Transverse colon (tissue), 4 donors: ENCODE data around the gene DNAJC8. TPM values are rescaled to one million over a fixed set of nuclear protein-coding genes. Genes with fewer than 3 reads are reported as not detected.
A peak's percentile ranks its signal among the peaks of the same experiment; 100 is the strongest.

Source experiments
- DNase-seq: peaks from one replicate; pipeline ENCODE4 v3.0.0-alpha.2; 2019
- H3K27ac ChIP-seq, 4 donors: fragments of 200-600 bp; sonication (generic); 2 replicates each; pipeline ENCODE4 v1.5.1; 2016 to 2018; ENCODE audit warnings: inconsistent platforms in 4 of 4
- H3K27me3 ChIP-seq: fragments of 200-600 bp; sonication (generic); 2 replicates; pipeline ENCODE4 v1.5.1; 2017; ENCODE audit warnings: inconsistent platforms
- H3K36me3 ChIP-seq, 4 donors: fragments of 200-600 bp; sonication (generic); 2 replicates each; pipeline ENCODE4 v1.5.1; 2017 to 2019; ENCODE audit warnings: inconsistent platforms in 4 of 4
- H3K4me1 ChIP-seq, 4 donors: fragments of 200-600 bp; sonication (generic); 2 replicates each; pipeline ENCODE4 v1.5.1; 2017 to 2020; ENCODE audit warnings: inconsistent platforms in 4 of 4
- H3K4me3 ChIP-seq, 4 donors: fragments of 200-600 bp; sonication (generic); 1 replicate in 1 of 4; 2 replicates in 3 of 4; pipeline versions ENCODE4 v1.5.1 to v1.6.1; 2017 to 2019; ENCODE audit warnings: inconsistent platforms in 4 of 4
- H3K9me3 ChIP-seq, 2 donors: fragments of 200-600 bp; sonication (generic); 2 replicates each; pipeline ENCODE4 v1.5.1; 2017 to 2019; ENCODE audit warnings: inconsistent platforms in 2 of 2
- EP300 ChIP-seq: sonication (generic); formaldehyde crosslinking; IDR thresholded peaks from one replicate; pipeline ENCODE4 v1.6.1; 2017; ENCODE audit warnings: antibody characterized with exemption, low read depth
- POLR2A ChIP-seq: fragments of 450-650 bp; IDR thresholded peaks from one replicate; pipeline ENCODE4 v1.6.1; 2016; ENCODE audit warnings: antibody characterized with exemption, mild to moderate bottlenecking, moderate library complexity
- POLR2AphosphoS5 ChIP-seq, 3 donors: sonication (generic); formaldehyde crosslinking; IDR thresholded peaks; one replicate each; pipeline ENCODE4 v1.6.1; 2016; ENCODE audit warnings: antibody characterized with exemption in 3 of 3
- WGBS, 2 donors: methylation state at CpG; one replicate each; pipeline ENCODE4 v1.1.5; 2018; ENCODE audit warnings: low coverage in 1 of 2; 5-methylcytosine and 5-hydroxymethylcytosine counted together
- in situ Hi-C, 4 donors: fragments of 200-750 bp; cut with MboI; loops; one replicate each; pipeline versions ENCODE4 v1.15.0 to v1.15.1; 2017; ENCODE audit warnings: low sequenced_read_pairs in 3 of 4, low pct_ligation_motif_present in 1 of 4, low pct_unique_long_range_greater_than_20kb in 1 of 4
- intact Hi-C: fragments of 100-400 bp; cut with DNase I; formaldehyde crosslinking; loops from one replicate; pipeline ENCODE4 v1.15.1; 2023; ENCODE audit warnings: low total_unique reads
- total RNA-seq, 4 donors: library from RNA; depleted of rRNA; stranded (reverse); fragments of >200 nt; gene quantifications; one replicate each; pipeline ENCODE4 v1.1.0, GENCODE V29; 2016
- TF ChIP-seq, protein P1 (sequence below), 5 experiments: fragments of 200-600 bp in 3 of 5; fragments of 450-650 bp in 2 of 5; sonication (generic) in 3 of 5; IDR thresholded peaks; 1 replicate in 2 of 5; 2 replicates in 3 of 5; pipeline ENCODE4 v1.5.1; 2016 to 2017; ENCODE audit warnings: antibody characterized with exemption in 5 of 5, inconsistent platforms in 3 of 5, mild to moderate bottlenecking in 2 of 5, moderate library complexity in 1 of 5

The DNAJC8 gene
- total RNA-seq, 4 donors from 2014 or later, result 33.3 to 68.7 (median 46.8) TPM

DNA sequence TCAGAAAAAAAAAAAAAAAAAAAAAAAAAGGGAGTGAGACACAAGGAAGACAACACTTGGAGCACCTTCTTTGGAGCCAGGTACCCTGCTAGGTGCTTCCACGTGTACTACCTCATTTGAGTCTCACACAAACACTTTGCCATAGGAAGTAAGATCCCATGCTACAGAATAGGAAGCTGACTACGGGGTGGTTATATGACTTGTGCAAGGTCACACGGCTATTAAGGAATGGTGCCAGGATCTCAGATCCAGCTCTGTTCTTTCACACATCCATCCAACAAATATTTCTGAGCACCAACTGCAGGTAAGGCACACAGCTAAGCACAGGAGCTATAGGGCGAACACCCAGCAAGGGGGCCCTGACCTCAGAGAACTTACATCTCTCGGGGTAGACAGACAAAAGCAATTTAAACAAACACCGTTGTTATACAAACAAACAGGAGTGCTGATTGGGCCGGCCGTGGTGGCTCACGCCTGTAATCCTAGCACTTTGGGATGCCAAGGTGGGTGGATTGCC lies 78.7 kb downstream of the DNAJC8 start:
- peak overlapping the region in 1 of 4 donors; percentile 2 for H3K27ac ChIP-seq
- no peaks in the 10 kb centered on the region for H3K4me1 ChIP-seq
- no peaks in the 10 kb centered on the region for H3K27me3 ChIP-seq
- H3K36me3 ChIP-seq, result no peaks in the 10 kb centered on the region
- intact Hi-C loops (no loop called here), in situ Hi-C loops (no loop called here)
- WGBS, 2 donors, result 65% methylated on average over 9 of the region's 9 CpGs; no CpG with 5 or more reads in 1 of the 2 donors
- no peak for DNase-seq
- H3K9me3 ChIP-seq, result no peaks in the 10 kb centered on the region
- no peak for TF ChIP-seq POLR2A
- TF ChIP-seq EP300, result no peak
- no peak for TF ChIP-seq POLR2AphosphoS5 (IDR thresholded peaks at IDR 0.05)
- TF ChIP-seq, protein P1, sequence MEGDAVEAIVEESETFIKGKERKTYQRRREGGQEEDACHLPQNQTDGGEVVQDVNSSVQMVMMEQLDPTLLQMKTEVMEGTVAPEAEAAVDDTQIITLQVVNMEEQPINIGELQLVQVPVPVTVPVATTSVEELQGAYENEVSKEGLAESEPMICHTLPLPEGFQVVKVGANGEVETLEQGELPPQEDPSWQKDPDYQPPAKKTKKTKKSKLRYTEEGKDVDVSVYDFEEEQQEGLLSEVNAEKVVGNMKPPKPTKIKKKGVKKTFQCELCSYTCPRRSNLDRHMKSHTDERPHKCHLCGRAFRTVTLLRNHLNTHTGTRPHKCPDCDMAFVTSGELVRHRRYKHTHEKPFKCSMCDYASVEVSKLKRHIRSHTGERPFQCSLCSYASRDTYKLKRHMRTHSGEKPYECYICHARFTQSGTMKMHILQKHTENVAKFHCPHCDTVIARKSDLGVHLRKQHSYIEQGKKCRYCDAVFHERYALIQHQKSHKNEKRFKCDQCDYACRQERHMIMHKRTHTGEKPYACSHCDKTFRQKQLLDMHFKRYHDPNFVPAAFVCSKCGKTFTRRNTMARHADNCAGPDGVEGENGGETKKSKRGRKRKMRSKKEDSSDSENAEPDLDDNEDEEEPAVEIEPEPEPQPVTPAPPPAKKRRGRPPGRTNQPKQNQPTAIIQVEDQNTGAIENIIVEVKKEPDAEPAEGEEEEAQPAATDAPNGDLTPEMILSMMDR (IDR thresholded peaks at IDR 0.05), result no peak
- H3K4me3 ChIP-seq, result no peak overlapping the region

Other genes with a start within 250 kb of the DNAJC8 start
- gene EYA3, start 144.4 kb downstream of the DNAJC8 start, total RNA-seq, result 10 to 100 TPM; 14.6 to 50.2 (median 18.5) TPM
- gene PTAFR, start 56.3 kb downstream of the DNAJC8 start, total RNA-seq, result 10 to 100 TPM in 1 of 4 donors, 1 to 10 TPM in 3; 2.0 to 51.7 (median 4.2) TPM
- 100 to 1,000 TPM; 131 to 503 (median 344) TPM for gene ATP5IF1, start 3.1 kb upstream of the DNAJC8 start, total RNA-seq
- gene SESN2, start 26.5 kb upstream of the DNAJC8 start, total RNA-seq, result 10 to 100 TPM; 25.1 to 44.5 (median 30.5) TPM
- gene MED18, start 96.0 kb upstream of the DNAJC8 start, total RNA-seq, result 10 to 100 TPM; 12.1 to 36.3 (median 27.4) TPM
- gene PHACTR4, start 136.7 kb upstream of the DNAJC8 start, total RNA-seq, result 10 to 100 TPM; 31.4 to 51.1 (median 41.6) TPM